Mesendoderm (in vitro differentiated cells): ENCODE measurements around the gene WDR45B.

Experiments used
- DNase-seq: peaks from one replicate; pipeline ENCODE4 v3.0.0; 2013
- H2AK5ac ChIP-seq: 2 replicates; pipeline ENCODE4 v1.6.1; 2013; ENCODE audit warnings: low read length, inconsistent platforms
- H2BK120ac ChIP-seq: 2 replicates; pipeline ENCODE4 v1.6.1; 2013; ENCODE audit warnings: low read depth, mild to moderate bottlenecking, low read length, moderate library complexity, mixed read lengths
- H2BK15ac ChIP-seq: replicated peaks from 2 replicates; pipeline ENCODE4 v1.6.1; 2013; ENCODE audit warnings: low read depth, mild to moderate bottlenecking, moderate library complexity
- H2BK5ac ChIP-seq: 2 replicates; pipeline ENCODE4 v1.6.1; 2013; ENCODE audit warnings: low read length, inconsistent platforms
- H3K18ac ChIP-seq: 2 replicates; pipeline ENCODE4 v1.6.1; 2013; ENCODE audit warnings: mild to moderate bottlenecking, low read length, mixed read lengths
- H3K23ac ChIP-seq: one replicate; pipeline ENCODE4 v1.6.1; 2013; ENCODE audit warnings: low read length
- H3K27ac ChIP-seq: 2 replicates; pipeline ENCODE4 v1.5.1; 2013; ENCODE audit warnings: low read depth, mild to moderate bottlenecking, inconsistent platforms, low read length, moderate library complexity
- H3K27me3 ChIP-seq: 2 replicates; pipeline ENCODE4 v1.6.1; 2013; ENCODE audit warnings: low read length, control low read depth, mild to moderate bottlenecking, inconsistent platforms; ENCODE audit not compliant: insufficient read depth, poor library complexity
- H3K36me3 ChIP-seq: 2 replicates; pipeline ENCODE4 v1.6.1; 2013; ENCODE audit warnings: low read length, inconsistent platforms; ENCODE audit not compliant: control insufficient read depth, insufficient read depth
- H3K4ac ChIP-seq: one replicate; pipeline ENCODE4 v1.6.1; 2013; ENCODE audit warnings: low read depth, mild to moderate bottlenecking, low read length, moderate library complexity
- H3K4me1 ChIP-seq: 2 replicates; pipeline ENCODE4 v1.6.1; 2013; ENCODE audit warnings: low read depth, low read length, inconsistent platforms; ENCODE audit not compliant: control insufficient read depth
- H3K4me2 ChIP-seq: 2 replicates; pipeline ENCODE4 v1.6.1; 2013; ENCODE audit warnings: low read length
- H3K4me3 ChIP-seq: 2 replicates; pipeline ENCODE4 v1.5.1; 2013; ENCODE audit warnings: mild to moderate bottlenecking, low read length
- H3K56ac ChIP-seq: one replicate; pipeline ENCODE4 v1.6.1; 2013; ENCODE audit warnings: low read length
- H3K79me1 ChIP-seq: 2 replicates; pipeline ENCODE4 v1.6.1; 2013; ENCODE audit warnings: low read length, inconsistent platforms
- H3K79me2 ChIP-seq: 2 replicates; pipeline ENCODE4 v1.6.1; 2013; ENCODE audit warnings: mild to moderate bottlenecking, low read length; ENCODE audit not compliant: control insufficient read depth, insufficient read depth
- H3K9ac ChIP-seq: 2 replicates; pipeline ENCODE4 v1.6.1; 2013; ENCODE audit warnings: low read length, inconsistent platforms
- H4K5ac ChIP-seq: one replicate; pipeline ENCODE4 v1.6.1; 2013; ENCODE audit warnings: low read length
- H4K8ac ChIP-seq: one replicate; pipeline ENCODE4 v1.6.1; 2013; ENCODE audit warnings: low read depth, mild to moderate bottlenecking, control low read depth, low read length, moderate library complexity
- WGBS: extraction: QIAGEN DNeasy Blood & Tissue Kit; methylation state at CpG from one replicate; pipeline ENCODE4 v1.1.7; 2013; ENCODE audit warnings: low lambda C conversion rate, missing lambda C conversion rate; ENCODE audit not compliant: insufficient coverage; ENCODE audit errors: extremely low coverage; 5-methylcytosine and 5-hydroxymethylcytosine counted together

Gene WDR45B

GRCh38 chr17:82608816-82609215 lies 39.4 kb downstream of the WDR45B start:
- H4K8ac ChIP-seq, result no peak overlapping the region
- no peak overlapping the region for H3K4ac ChIP-seq
- H3K4me2 ChIP-seq, result no peak overlapping the region
- H3K4me1 ChIP-seq, result no peaks in the 10 kb centered on the region
- no peaks in the 10 kb centered on the region for H3K79me2 ChIP-seq
- no peak overlapping the region for H2BK5ac ChIP-seq
- H2BK120ac ChIP-seq, result no peak overlapping the region
- H3K23ac ChIP-seq, result no peak overlapping the region
- no peak overlapping the region for H2AK5ac ChIP-seq
- no CpG with 5 or more reads among the region's 5 CpGs for WGBS
- no peak overlapping the region for H4K5ac ChIP-seq
- H3K56ac ChIP-seq, result no peak overlapping the region
- no peak overlapping the region for H3K27ac ChIP-seq
- DNase-seq, result no peak
- no peaks in the 10 kb centered on the region for H3K27me3 ChIP-seq
- H3K36me3 ChIP-seq, result peaks cover 10% of the 10 kb centered on the region
- no peak overlapping the region for H2BK15ac ChIP-seq
- no peaks in the 10 kb centered on the region for H3K79me1 ChIP-seq
- H3K9ac ChIP-seq, result no peak overlapping the region
- H3K18ac ChIP-seq, result no peak overlapping the region
- H3K4me3 ChIP-seq, result no peak overlapping the region

DNA sequence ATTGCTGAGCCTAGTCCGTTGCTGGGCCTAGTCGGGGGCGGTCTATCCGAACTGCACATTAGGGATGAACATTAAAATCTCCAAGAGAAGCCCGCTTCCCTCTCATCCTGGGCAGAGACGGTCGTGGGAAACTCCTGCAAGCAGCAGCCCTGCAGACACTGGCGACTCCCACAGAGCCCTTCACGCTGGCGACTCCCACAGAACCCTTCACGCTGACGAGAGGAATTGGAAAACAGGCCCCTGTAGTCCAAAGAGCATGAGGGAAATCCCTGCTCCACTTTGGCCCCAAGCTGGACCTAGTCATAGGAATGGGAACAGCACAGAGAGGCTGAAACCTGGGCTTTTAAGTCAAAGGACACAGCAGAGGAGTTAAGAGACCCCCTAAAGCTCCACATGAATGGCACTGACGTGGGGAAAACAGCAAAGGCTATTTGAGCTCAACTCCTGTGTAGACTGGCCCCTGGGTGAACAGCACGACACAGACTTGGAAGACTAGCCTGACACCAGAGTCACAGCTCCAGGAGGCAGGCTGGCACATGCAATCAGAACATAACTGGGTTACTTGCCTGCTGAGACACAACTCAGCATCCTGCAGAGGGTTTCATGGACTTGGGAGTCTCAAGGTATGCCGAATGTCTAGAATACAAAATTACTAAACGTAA lies 42.2 kb downstream of the WDR45B start:
- Histone ChIP-seq H3K79me1 (peaks cover 2% of the 10 kb centered on the region), H3K23ac (no peak overlapping the region), H3K27ac (no peak overlapping the region), H3K27me3 (no peaks in the 10 kb centered on the region), H3K4me2 (no peak overlapping the region), H2BK5ac (no peak overlapping the region), H3K4me1 (no peaks in the 10 kb centered on the region), H3K4ac (no peak overlapping the region), H3K18ac (no peak overlapping the region), H3K56ac (no peak overlapping the region), H3K4me3 (no peak overlapping the region), H3K9ac (no peak overlapping the region), H4K8ac (no peak overlapping the region), H2AK5ac (no peak overlapping the region), H3K36me3 (peaks cover 13% of the 10 kb centered on the region), H2BK120ac (no peak overlapping the region), H3K79me2 (no peaks in the 10 kb centered on the region), H2BK15ac (no peak overlapping the region), H4K5ac (no peak overlapping the region)
- no peak for DNase-seq
- WGBS, result no CpG with 5 or more reads among the region's 16 CpGs

- DNase-seq, result no peak
- peaks cover 14% of the 10 kb centered on the region for H3K36me3 ChIP-seq
- no peak overlapping the region for H2BK120ac ChIP-seq
- no peak overlapping the region for H4K5ac ChIP-seq
- no peak overlapping the region for H3K9ac ChIP-seq
- H3K18ac ChIP-seq, result no peak overlapping the region
- no peak overlapping the region for H3K23ac ChIP-seq
- no peak overlapping the region for H2AK5ac ChIP-seq
- no peak overlapping the region for H2BK15ac ChIP-seq
- peaks cover 5% of the 10 kb centered on the region for H3K79me1 ChIP-seq
- no CpG with 5 or more reads among the region's 7 CpGs for WGBS
- no peak overlapping the region for H2BK5ac ChIP-seq
- no peak overlapping the region for H3K27ac ChIP-seq
- H3K4me3 ChIP-seq, result no peak overlapping the region
- no peak overlapping the region for H3K4ac ChIP-seq
- no peaks in the 10 kb centered on the region for H3K79me2 ChIP-seq
- no peaks in the 10 kb centered on the region for H3K4me1 ChIP-seq
- no peak overlapping the region for H4K8ac ChIP-seq
- H3K27me3 ChIP-seq, result no peaks in the 10 kb centered on the region
- H3K56ac ChIP-seq, result no peak overlapping the region
- no peak overlapping the region for H3K4me2 ChIP-seq
These were observed 43.7 kb downstream of the WDR45B start for GRCh38 chr17:82604532-82604931.

GRCh38 chr17:82603981-82604448 lies 44.2 kb downstream of the WDR45B start:
- no peak overlapping the region for H3K9ac ChIP-seq
- no CpG with 5 or more reads among the region's 18 CpGs for WGBS
- H4K8ac ChIP-seq, result no peak overlapping the region
- no peak overlapping the region for H3K4me3 ChIP-seq
- H3K36me3 ChIP-seq, result peaks cover 14% of the 10 kb centered on the region
- no peak overlapping the region for H3K23ac ChIP-seq
- H3K4ac ChIP-seq, result no peak overlapping the region
- no peaks in the 10 kb centered on the region for H3K27me3 ChIP-seq
- no peaks in the 10 kb centered on the region for H3K4me1 ChIP-seq
- H2BK15ac ChIP-seq, result no peak overlapping the region
- H3K4me2 ChIP-seq, result no peak overlapping the region
- no peak overlapping the region for H3K18ac ChIP-seq
- peaks cover 5% of the 10 kb centered on the region for H3K79me1 ChIP-seq
- H2BK120ac ChIP-seq, result no peak overlapping the region
- H3K27ac ChIP-seq, result no peak overlapping the region
- no peaks in the 10 kb centered on the region for H3K79me2 ChIP-seq
- DNase-seq, result no peak
- no peak overlapping the region for H4K5ac ChIP-seq
- H2AK5ac ChIP-seq, result no peak overlapping the region
- H2BK5ac ChIP-seq, result no peak overlapping the region
- H3K56ac ChIP-seq, result no peak overlapping the region

DNA sequence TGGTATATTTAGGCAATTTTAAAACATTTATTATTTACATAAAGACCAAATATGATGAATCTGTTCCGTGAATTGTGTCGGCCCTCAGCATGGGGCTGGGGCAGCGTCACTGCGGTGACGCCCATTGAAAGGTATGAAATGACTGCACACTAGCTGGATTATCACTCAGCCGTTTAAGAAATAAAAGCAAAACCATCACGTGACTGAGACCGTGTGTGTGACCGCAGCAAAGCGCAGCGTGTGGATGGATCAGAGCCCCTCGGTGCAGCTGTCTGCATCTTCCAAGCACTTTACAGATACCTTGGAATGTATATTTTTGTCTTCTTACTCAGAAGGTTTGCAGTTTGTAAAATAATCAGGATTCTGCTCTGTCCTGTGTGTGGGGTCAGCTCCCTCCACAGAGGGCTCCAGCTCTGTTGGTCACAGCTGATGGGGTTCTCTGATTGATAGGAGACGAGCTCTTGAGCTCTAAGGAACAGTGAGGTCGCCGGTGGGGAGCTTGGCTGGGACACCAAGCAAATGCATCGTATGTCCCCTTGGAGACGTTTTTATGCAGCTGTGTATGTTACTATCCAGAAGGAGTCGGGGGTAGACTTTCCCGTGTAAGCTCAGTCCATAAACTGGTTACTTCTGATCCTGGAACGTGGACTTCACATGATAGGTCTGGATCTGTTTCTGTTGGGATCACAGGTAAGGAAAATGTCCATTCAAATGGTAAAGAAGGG lies 45.1 kb downstream of the WDR45B start:
- WGBS, result no CpG with 5 or more reads among the region's 20 CpGs
- H4K8ac ChIP-seq, result no peak overlapping the region
- no peak overlapping the region for H3K23ac ChIP-seq

More for the DNA sequence above, 45.1 kb downstream of the WDR45B start:
- Histone ChIP-seq H2BK5ac (no peak overlapping the region), H3K56ac (no peak overlapping the region), H3K4me2 (no peak overlapping the region), H3K27ac (no peak overlapping the region), H3K79me2 (no peaks in the 10 kb centered on the region), H2BK120ac (no peak overlapping the region), H2BK15ac (no peak overlapping the region), H3K4me3 (no peak overlapping the region), H3K4me1 (no peaks in the 10 kb centered on the region), H4K5ac (no peak overlapping the region), H3K4ac (no peak overlapping the region), H3K9ac (no peak overlapping the region), H2AK5ac (no peak overlapping the region), H3K18ac (no peak overlapping the region), H3K27me3 (no peaks in the 10 kb centered on the region), H3K79me1 (peaks cover 5% of the 10 kb centered on the region), H3K36me3 (peaks cover 13% of the 10 kb centered on the region)
- DNase-seq, result no peak
